Neural cell (in vitro differentiated cells): ENCODE results near the gene ANKLE1. TPM values are rescaled to one million over a fixed set of nuclear protein-coding genes. Genes with fewer than 3 reads are reported as not detected.
A peak's percentile ranks its signal among the peaks of the same experiment; 100 is the strongest.

Source experiments
- H2AFZ ChIP-seq: fragments of 200-600, 300-800 bp; sonication (generic), shearing (Covaris generic); 2 replicates; pipeline ENCODE4 v1.6.0; 2014; ENCODE audit warnings: low read depth, mild to moderate bottlenecking, antibody characterized with exemption, low read length, moderate library complexity
- H3F3A ChIP-seq: fragments of 200-600 bp; shearing (Covaris generic); 2 replicates; pipeline ENCODE4 v1.6.1; 2016; ENCODE audit warnings: mild to moderate bottlenecking, moderate library complexity, mixed read lengths, antibody characterized with exemption, low read length; ENCODE audit not compliant: insufficient read depth, poor library complexity, severe bottlenecking
- H3K27ac ChIP-seq: fragments of 200-600, 300-800 bp; sonication (generic), shearing (Covaris generic); 2 replicates; pipeline ENCODE4 v1.5.1; 2014; ENCODE audit warnings: mild to moderate bottlenecking, low read length, moderate library complexity
- H3K27me3 ChIP-seq: fragments of 300-800, 200-600 bp; sonication (generic), shearing (Covaris generic); 2 replicates; pipeline ENCODE4 v1.6.0; 2014; ENCODE audit warnings: mild to moderate bottlenecking, low read depth, low read length, moderate library complexity; ENCODE audit not compliant: insufficient read depth
- H3K36me3 ChIP-seq: fragments of 300-800, 200-600 bp; sonication (generic), shearing (Covaris generic); 2 replicates; pipeline ENCODE4 v1.5.1; 2014; ENCODE audit warnings: mild to moderate bottlenecking, antibody characterized with exemption, low read length, moderate library complexity; ENCODE audit not compliant: insufficient read depth
- H3K4me2 ChIP-seq: fragments of 300-800, 200-600 bp; sonication (generic), shearing (Covaris generic); 2 replicates; pipeline ENCODE4 v1.6.0; 2014; ENCODE audit warnings: mild to moderate bottlenecking, low read length
- H3K4me3 ChIP-seq: fragments of 300-800, 200-600 bp; sonication (generic), shearing (Covaris generic); 2 replicates; pipeline ENCODE4 v1.5.1; 2014; ENCODE audit warnings: mild to moderate bottlenecking, low read length, moderate library complexity
- H3K79me2 ChIP-seq: fragments of 200-600 bp; shearing (Covaris generic); replicated peaks from 2 replicates; pipeline ENCODE4 v1.6.0; 2014; ENCODE audit warnings: mild to moderate bottlenecking, low read length, moderate library complexity; ENCODE audit not compliant: insufficient read depth
- H3K9ac ChIP-seq: fragments of 300-800, 200-600 bp; sonication (generic), shearing (Covaris generic); 2 replicates; pipeline ENCODE4 v1.6.1; 2016; ENCODE audit warnings: mild to moderate bottlenecking, low read length, mixed read lengths
- H3K9me2 ChIP-seq: fragments of 200-600 bp; shearing (Covaris generic); 2 replicates; pipeline ENCODE4 v1.6.1; 2016; ENCODE audit warnings: mild to moderate bottlenecking, low read length, mixed read lengths; ENCODE audit not compliant: insufficient read depth
- H3K9me3 ChIP-seq: fragments of 200-600, 300-800 bp; sonication (generic), shearing (Covaris generic); 2 replicates; pipeline ENCODE4 v1.6.1; 2016; ENCODE audit warnings: mild to moderate bottlenecking, mixed run types, low read length, moderate library complexity, mixed read lengths
- H4K20me1 ChIP-seq: fragments of 200-600 bp; shearing (Covaris generic); 2 replicates; pipeline ENCODE4 v1.6.1; 2016; ENCODE audit warnings: mild to moderate bottlenecking, mixed run types; ENCODE audit not compliant: insufficient read depth
- EP300 ChIP-seq: fragments of 450-650 bp; conservative IDR thresholded peaks from 2 replicates; pipeline ENCODE4 v1.6.1; 2014; ENCODE audit warnings: antibody characterized with exemption, mild to moderate bottlenecking, moderate library complexity; ENCODE audit not compliant: poor library complexity, severe bottlenecking
- EZH2 ChIP-seq: fragments of 200-600, 300-800 bp; shearing (Covaris generic), sonication (generic); IDR thresholded peaks from 2 replicates; pipeline ENCODE4 v1.6.1; 2014; ENCODE audit warnings: antibody characterized with exemption, low read length, borderline replicate concordance, mild to moderate bottlenecking; ENCODE audit not compliant: insufficient read depth, poor library complexity, severe bottlenecking
- MXI1 ChIP-seq: fragments of 450-650 bp; conservative IDR thresholded peaks from 2 replicates; pipeline ENCODE4 v1.6.1; 2014; ENCODE audit warnings: antibody characterized with exemption, mild to moderate bottlenecking; ENCODE audit not compliant: poor library complexity, severe bottlenecking
- POLR2AphosphoS5 ChIP-seq: IDR thresholded peaks from 2 replicates; pipeline ENCODE4 v1.6.1; 2012
- RAD21 ChIP-seq: fragments of 450-650 bp; conservative IDR thresholded peaks from 2 replicates; pipeline ENCODE4 v1.6.1; 2014; ENCODE audit warnings: antibody characterized with exemption, mild to moderate bottlenecking, moderate library complexity
- SMC3 ChIP-seq: fragments of 450-650 bp; conservative IDR thresholded peaks from 2 replicates; pipeline ENCODE4 v1.6.1; 2014; ENCODE audit warnings: antibody characterized with exemption, mild to moderate bottlenecking, moderate library complexity; ENCODE audit not compliant: poor library complexity
- TAF1 ChIP-seq: IDR thresholded peaks from 2 replicates; pipeline ENCODE4 v1.6.1; 2012; ENCODE audit warnings: low read depth
- polyA plus RNA-seq: library from polyadenylated mRNA; depleted of rRNA; stranded (reverse); fragments of >200 nt; gene quantifications from 2 replicates; pipeline ENCODE4 v1.2.3, GENCODE V29; 2014
- TF ChIP-seq, protein P1 (sequence below): fragments of 450-650 bp; IDR thresholded peaks from 2 replicates; pipeline ENCODE4 v1.5.1; 2014; ENCODE audit warnings: antibody characterized with exemption, mild to moderate bottlenecking, moderate library complexity; ENCODE audit not compliant: poor library complexity, severe bottlenecking
- TF ChIP-seq, protein P2 (sequence below): IDR thresholded peaks from 2 replicates; pipeline ENCODE4 v1.6.1; 2012; ENCODE audit warnings: borderline replicate concordance

The ANKLE1 gene
- polyA plus RNA-seq, 1 donor from 2014 or later, result 9.3 TPM

DNA sequence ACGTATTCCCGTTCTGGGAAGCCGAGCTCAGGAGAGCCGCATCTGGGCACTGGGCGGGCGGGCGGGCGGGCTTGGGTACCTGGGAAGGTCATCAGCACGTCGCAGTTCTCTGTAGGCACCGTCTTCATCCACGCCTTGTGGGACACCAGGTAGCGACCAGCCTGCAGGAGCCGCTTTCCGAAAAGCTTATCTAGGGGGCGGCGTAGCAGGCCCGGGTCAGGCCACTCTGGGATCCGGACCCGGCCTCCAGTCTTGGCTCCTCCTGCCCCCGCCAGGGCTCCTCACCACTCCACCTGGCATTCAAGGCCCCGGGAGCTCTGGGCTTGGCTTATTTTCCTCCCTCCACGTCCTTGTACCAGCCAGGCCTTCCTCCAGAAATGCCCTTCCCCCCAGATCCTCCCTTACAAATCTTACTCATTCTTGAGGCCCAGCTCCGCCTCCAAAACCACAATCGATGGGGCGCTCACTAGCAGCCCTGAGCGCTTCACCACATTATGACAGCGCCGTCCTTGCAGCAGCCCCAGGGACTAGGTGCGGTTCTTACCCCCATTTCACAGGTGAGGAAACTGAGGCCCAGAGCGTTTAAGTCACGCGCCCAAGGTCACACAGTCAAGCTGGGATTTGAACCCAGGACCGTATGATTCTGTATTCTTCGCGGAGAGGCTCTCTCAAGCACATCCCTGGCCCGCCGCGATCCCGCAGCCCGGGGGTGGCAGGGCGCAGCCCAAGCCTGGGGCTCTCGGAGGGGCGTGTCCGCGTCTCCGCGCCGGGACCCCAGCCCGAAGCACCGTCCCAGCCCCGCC is 52.1 kb downstream of the ANKLE1 start:
- TF ChIP-seq MXI1 (no peak), TAF1 (no peak), POLR2AphosphoS5 (no peak), RAD21 (no peak), EZH2 (no peak), SMC3 (no peak), EP300 (no peak)
- TF ChIP-seq, protein P1, sequence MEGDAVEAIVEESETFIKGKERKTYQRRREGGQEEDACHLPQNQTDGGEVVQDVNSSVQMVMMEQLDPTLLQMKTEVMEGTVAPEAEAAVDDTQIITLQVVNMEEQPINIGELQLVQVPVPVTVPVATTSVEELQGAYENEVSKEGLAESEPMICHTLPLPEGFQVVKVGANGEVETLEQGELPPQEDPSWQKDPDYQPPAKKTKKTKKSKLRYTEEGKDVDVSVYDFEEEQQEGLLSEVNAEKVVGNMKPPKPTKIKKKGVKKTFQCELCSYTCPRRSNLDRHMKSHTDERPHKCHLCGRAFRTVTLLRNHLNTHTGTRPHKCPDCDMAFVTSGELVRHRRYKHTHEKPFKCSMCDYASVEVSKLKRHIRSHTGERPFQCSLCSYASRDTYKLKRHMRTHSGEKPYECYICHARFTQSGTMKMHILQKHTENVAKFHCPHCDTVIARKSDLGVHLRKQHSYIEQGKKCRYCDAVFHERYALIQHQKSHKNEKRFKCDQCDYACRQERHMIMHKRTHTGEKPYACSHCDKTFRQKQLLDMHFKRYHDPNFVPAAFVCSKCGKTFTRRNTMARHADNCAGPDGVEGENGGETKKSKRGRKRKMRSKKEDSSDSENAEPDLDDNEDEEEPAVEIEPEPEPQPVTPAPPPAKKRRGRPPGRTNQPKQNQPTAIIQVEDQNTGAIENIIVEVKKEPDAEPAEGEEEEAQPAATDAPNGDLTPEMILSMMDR, result no peak
- TF ChIP-seq, protein P2, sequence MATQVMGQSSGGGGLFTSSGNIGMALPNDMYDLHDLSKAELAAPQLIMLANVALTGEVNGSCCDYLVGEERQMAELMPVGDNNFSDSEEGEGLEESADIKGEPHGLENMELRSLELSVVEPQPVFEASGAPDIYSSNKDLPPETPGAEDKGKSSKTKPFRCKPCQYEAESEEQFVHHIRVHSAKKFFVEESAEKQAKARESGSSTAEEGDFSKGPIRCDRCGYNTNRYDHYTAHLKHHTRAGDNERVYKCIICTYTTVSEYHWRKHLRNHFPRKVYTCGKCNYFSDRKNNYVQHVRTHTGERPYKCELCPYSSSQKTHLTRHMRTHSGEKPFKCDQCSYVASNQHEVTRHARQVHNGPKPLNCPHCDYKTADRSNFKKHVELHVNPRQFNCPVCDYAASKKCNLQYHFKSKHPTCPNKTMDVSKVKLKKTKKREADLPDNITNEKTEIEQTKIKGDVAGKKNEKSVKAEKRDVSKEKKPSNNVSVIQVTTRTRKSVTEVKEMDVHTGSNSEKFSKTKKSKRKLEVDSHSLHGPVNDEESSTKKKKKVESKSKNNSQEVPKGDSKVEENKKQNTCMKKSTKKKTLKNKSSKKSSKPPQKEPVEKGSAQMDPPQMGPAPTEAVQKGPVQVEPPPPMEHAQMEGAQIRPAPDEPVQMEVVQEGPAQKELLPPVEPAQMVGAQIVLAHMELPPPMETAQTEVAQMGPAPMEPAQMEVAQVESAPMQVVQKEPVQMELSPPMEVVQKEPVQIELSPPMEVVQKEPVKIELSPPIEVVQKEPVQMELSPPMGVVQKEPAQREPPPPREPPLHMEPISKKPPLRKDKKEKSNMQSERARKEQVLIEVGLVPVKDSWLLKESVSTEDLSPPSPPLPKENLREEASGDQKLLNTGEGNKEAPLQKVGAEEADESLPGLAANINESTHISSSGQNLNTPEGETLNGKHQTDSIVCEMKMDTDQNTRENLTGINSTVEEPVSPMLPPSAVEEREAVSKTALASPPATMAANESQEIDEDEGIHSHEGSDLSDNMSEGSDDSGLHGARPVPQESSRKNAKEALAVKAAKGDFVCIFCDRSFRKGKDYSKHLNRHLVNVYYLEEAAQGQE, result no peak
- Histone ChIP-seq H2AFZ (peak overlapping the region; percentile 80), H3K9me3 (no peaks in the 10 kb centered on the region), H3K4me2 (peak overlapping the region; percentile 49), H4K20me1 (no peaks in the 10 kb centered on the region), H3F3A (peaks cover 6% of the 10 kb centered on the region), H3K9ac (peak overlapping the region; percentile 94), H3K9me2 (no peaks in the 10 kb centered on the region), H3K27ac (peak overlapping the region; percentile 76), H3K27me3 (no peaks in the 10 kb centered on the region), H3K36me3 (no peaks in the 10 kb centered on the region), H3K4me3 (peak overlapping the region; percentile 91), H3K79me2 (peaks cover 7% of the 10 kb centered on the region)

DNA sequence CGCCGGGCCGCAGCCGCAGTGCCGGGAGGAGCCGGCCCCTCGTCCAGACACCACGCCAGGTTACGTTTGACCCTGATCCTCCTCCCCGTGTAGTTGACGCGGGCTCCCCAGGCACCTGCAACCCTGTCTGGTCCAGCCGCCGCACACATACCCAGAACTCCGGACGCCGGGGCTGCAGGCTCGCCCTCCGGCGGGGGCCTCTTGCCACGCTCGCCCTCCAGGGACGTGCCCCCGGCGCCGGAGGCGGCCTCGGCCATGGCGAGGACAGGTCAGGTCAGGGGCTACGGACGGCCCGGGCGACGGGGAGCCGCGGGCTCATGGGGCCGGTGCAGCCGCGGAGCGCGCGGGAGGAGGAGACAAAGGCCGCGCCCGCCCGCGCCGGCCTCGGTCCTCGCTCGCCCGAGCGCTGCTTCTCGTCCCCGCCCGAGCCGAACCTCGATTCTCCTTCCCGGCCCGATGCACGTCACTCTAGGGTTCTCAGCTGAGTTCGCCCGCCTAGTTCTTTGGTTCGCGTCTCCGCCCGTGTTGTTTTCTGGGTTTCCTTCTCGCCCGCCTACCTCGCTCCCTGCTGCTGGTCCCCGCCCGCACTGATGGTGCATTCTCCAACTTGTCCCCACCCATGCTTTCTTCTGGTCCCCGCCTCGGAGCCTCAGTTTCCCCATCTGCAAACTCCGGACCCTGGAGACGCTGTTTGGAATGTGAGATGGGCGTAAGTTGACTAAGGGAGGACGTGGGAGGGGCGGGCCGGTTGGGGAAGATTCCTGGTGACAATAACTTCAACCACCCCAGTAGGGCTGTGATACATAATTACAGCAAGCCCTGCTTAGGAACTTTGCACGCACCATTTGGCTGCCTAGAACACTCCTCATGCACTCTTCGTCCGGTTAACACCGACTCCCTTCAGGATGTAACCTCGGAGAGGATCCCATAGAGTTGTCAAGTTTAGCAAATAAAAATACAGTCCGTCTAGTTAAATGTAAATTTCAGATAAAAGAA is 53.0 kb downstream of the ANKLE1 start, which contains the start of gene ANO8:
TSS of gene ANO8 (minus strand) at position 442 of the 996 bp plus-strand sequence. CDS start at position 257, 185 bp downstream.
- H3K9me2 ChIP-seq, result no peaks in the 10 kb centered on the region
- no peaks in the 10 kb centered on the region for H3K36me3 ChIP-seq
- H3K9ac ChIP-seq, result peak within 1 kb of the TSS; percentile 94
- H3K79me2 ChIP-seq, result peaks cover 7% of the 10 kb centered on the region
- H4K20me1 ChIP-seq, result no peaks in the 10 kb centered on the region
- peak within 1 kb of the TSS; percentile 91 for H3K4me3 ChIP-seq
- TF ChIP-seq EP300, result peak; percentile 45
- TF ChIP-seq SMC3, result no peak
- peak; percentile 69 for TF ChIP-seq MXI1
- peak; percentile 81 for TF ChIP-seq POLR2AphosphoS5
- H3K27me3 ChIP-seq, result no peaks in the 10 kb centered on the region
- H3K27ac ChIP-seq, result peak within 1 kb of the TSS; percentile 76
- H3K9me3 ChIP-seq, result no peaks in the 10 kb centered on the region
- peaks cover 6% of the 10 kb centered on the region for H3F3A ChIP-seq
- H3K4me2 ChIP-seq, result peak within 1 kb of the TSS; percentile 49
- H2AFZ ChIP-seq, result peak within 1 kb of the TSS; percentile 80
